CD14-positive monocyte (primary cell): ENCODE measurements around the gene HPS4. TPM values are rescaled to one million over a fixed set of nuclear protein-coding genes. Genes with fewer than 3 reads are reported as not detected.

Source experiments
- DNase-seq, 3 donors: peaks; one replicate each; pipeline ENCODE4 v3.0.0-alpha.2; 2011 to 2022
- H2AFZ ChIP-seq: 2 replicates; pipeline ENCODE4 v1.6.0; 2012; ENCODE audit warnings: mild to moderate bottlenecking, low read depth, low read length, inconsistent platforms; ENCODE audit not compliant: insufficient read depth, poor library complexity, severe bottlenecking
- H3K27ac ChIP-seq, 2 donors: 1 replicate in 1 of 2; 2 replicates in 1 of 2; pipeline ENCODE4 v1.5.1; 2012 to 2013; ENCODE audit warnings: low read length in 2 of 2, control low read depth in 1 of 2, inconsistent platforms in 1 of 2, low read depth in 1 of 2, mild to moderate bottlenecking in 1 of 2
- H3K27me3 ChIP-seq, 2 donors: one replicate each; pipeline versions ENCODE4 v1.6.0 to v1.6.1; 2011 to 2013; ENCODE audit warnings: low read length in 2 of 2; ENCODE audit not compliant: control insufficient read depth in 2 of 2, insufficient read depth in 2 of 2
- H3K36me3 ChIP-seq, 2 donors: replicated peaks in 1 of 2; 1 replicate in 1 of 2; 2 replicates in 1 of 2; pipeline versions ENCODE4 v1.5.1 to v1.6.1; 2012 to 2013; ENCODE audit warnings: low read length in 2 of 2, control low read depth in 1 of 2, inconsistent platforms in 1 of 2, mild to moderate bottlenecking in 1 of 2; ENCODE audit not compliant: insufficient read depth in 2 of 2, control insufficient read depth in 1 of 2
- H3K4me1 ChIP-seq, 2 donors: 1 replicate in 1 of 2; 2 replicates in 1 of 2; pipeline versions ENCODE4 v1.5.1 to v1.6.1; 2012 to 2013; ENCODE audit warnings: low read length in 2 of 2, control low read depth in 1 of 2, inconsistent platforms in 1 of 2, mild to moderate bottlenecking in 1 of 2, moderate library complexity in 1 of 2; ENCODE audit not compliant: insufficient read depth in 2 of 2, control insufficient read depth in 1 of 2
- H3K4me2 ChIP-seq: replicated peaks from 2 replicates; pipeline ENCODE3; 2012; ENCODE audit warnings: low read length, moderate library complexity, mild to moderate bottlenecking; ENCODE audit not compliant: poor library complexity, severe bottlenecking; ENCODE audit errors: extremely low read depth
- H3K4me3 ChIP-seq, 3 experiments: fragments of 200-600 bp in 1 of 3; sonication (generic) in 1 of 3; replicated peaks in 1 of 3; 1 replicate in 2 of 3; 2 replicates in 1 of 3; pipeline ENCODE4 v1.5.1; 2011 to 2013; ENCODE audit warnings: low read length in 3 of 3, mild to moderate bottlenecking in 3 of 3, control low read depth in 2 of 3, low read depth in 2 of 3, inconsistent platforms in 1 of 3, moderate library complexity in 1 of 3
- H3K79me2 ChIP-seq: 2 replicates; pipeline ENCODE4 v1.6.0; 2012; ENCODE audit warnings: mild to moderate bottlenecking, control low read depth, inconsistent platforms, low read length, moderate library complexity; ENCODE audit not compliant: insufficient read depth
- H3K9ac ChIP-seq: 2 replicates; pipeline ENCODE4 v1.6.0; 2017; ENCODE audit warnings: low read length, mild to moderate bottlenecking; ENCODE audit not compliant: insufficient read depth, poor library complexity, severe bottlenecking
- H3K9me3 ChIP-seq, 2 donors: replicated peaks in 1 of 2; 1 replicate in 1 of 2; 2 replicates in 1 of 2; pipeline versions ENCODE4 v1.5.1 to v1.6.1; 2012 to 2013; ENCODE audit warnings: low read length in 2 of 2, control low read depth in 1 of 2; ENCODE audit not compliant: control insufficient read depth in 1 of 2, insufficient read depth in 1 of 2
- H4K20me1 ChIP-seq: 2 replicates; pipeline ENCODE4 v1.6.0; 2012; ENCODE audit warnings: mild to moderate bottlenecking, low read length, control low read depth, moderate library complexity; ENCODE audit not compliant: insufficient read depth
- H3K27ac Mint-ChIP-seq, 7 donors: one replicate each; pipeline ENCODE4 v1.8.0; 2020; ENCODE audit warnings: mild to moderate bottlenecking in 7 of 7, mixed read lengths in 7 of 7, moderate library complexity in 6 of 7, inconsistent platforms in 2 of 7
- H3K27me3 Mint-ChIP-seq, 3 donors: one replicate each; pipeline ENCODE4 v1.8.0; 2021 to 2022; ENCODE audit warnings: low read depth in 3 of 3, mild to moderate bottlenecking in 3 of 3, mixed read lengths in 3 of 3, moderate library complexity in 3 of 3, inconsistent platforms in 1 of 3
- H3K36me3 Mint-ChIP-seq, 2 donors: one replicate each; pipeline ENCODE4 v1.8.0; 2020; ENCODE audit warnings: mixed read lengths in 2 of 2, inconsistent platforms in 1 of 2, mild to moderate bottlenecking in 1 of 2
- H3K4me1 Mint-ChIP-seq: one replicate; pipeline ENCODE4 v1.8.0; 2020; ENCODE audit warnings: mild to moderate bottlenecking, mixed read lengths
- H3K4me3 Mint-ChIP-seq, 2 donors: one replicate each; pipeline ENCODE4 v1.8.0; 2020; ENCODE audit warnings: mild to moderate bottlenecking in 2 of 2, mixed read lengths in 2 of 2, moderate library complexity in 1 of 2
- H3K9me3 Mint-ChIP-seq, 7 donors: one replicate each; pipeline ENCODE4 v1.8.0; 2020 to 2022; ENCODE audit warnings: mixed read lengths in 7 of 7, mild to moderate bottlenecking in 6 of 7, moderate library complexity in 6 of 7, inconsistent platforms in 2 of 7
- CTCF ChIP-seq: fragments of 200-600 bp; IDR thresholded peaks from one replicate; pipeline ENCODE4 v1.8.0; 2022; ENCODE audit warnings: antibody characterized with exemption, mild to moderate bottlenecking
- WGBS: methylation state at CpG from one replicate; pipeline ENCODE4 v1.1.5; 2013; ENCODE audit warnings: missing lambda C conversion rate; ENCODE audit not compliant: insufficient coverage; 5-methylcytosine and 5-hydroxymethylcytosine counted together
- intact Hi-C, 2 donors: fragments of 100-400 bp; cut with micrococcal nuclease; formaldehyde crosslinking; loops; one replicate each; pipeline versions ENCODE4 v1.15.0 to v1.15.1; 2023
- polyA plus RNA-seq, 3 donors: library from polyadenylated mRNA; depleted of rRNA in 1 of 3; unstranded in 2 of 3; stranded (reverse) in 1 of 3; fragments of 300-500 nt in 2 of 3; fragments of >200 nt in 1 of 3; fragmentation: Illumina TruSeq in 2 of 3; gene quantifications; 1 replicate in 2 of 3; 2 replicates in 1 of 3; pipeline ENCODE4 v1.2.3, GENCODE V29; 2012 to 2021

Gene HPS4
- polyA plus RNA-seq, 3 donors, result 5.7 to 21.6 (median 7.5) TPM

DNA sequence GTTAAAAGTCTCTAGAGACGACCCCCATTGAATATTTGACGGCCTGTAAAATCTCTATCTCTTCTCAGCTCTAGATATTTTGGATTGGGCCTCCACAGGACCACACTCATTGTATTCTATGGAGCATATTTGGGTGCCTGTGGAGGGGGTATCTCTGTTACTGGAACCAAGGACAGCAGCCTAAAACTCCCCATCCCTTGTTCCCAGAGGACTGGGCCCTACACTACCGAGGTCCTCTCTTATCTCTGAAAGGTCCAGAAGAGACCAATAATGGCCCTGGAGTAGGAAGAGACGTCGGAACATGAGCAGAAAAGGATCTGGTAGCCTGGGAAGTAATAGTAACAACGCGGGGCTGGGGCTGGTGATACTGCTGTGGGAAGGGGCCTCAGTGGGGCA lies 542 bp downstream of the HPS4 start:
- Mint-ChIP-seq H3K27ac (peak overlapping the region; percentile 93 to 98 (median 97)), H3K36me3 (peaks cover 9 to 18% of the 10 kb centered on the region in 2 donors), H3K4me1 (peaks cover 65% of the 10 kb centered on the region), H3K9me3 (no peaks in the 10 kb centered on the region), H3K4me3 (peak overlapping the region; percentile 83 to 94), H3K27me3 (no peaks in the 10 kb centered on the region)
- peak overlapping the region; percentile 75 to 98 for H3K27ac ChIP-seq
- H3K79me2 ChIP-seq, result peaks cover 64% of the 10 kb centered on the region
- no peaks in the 10 kb centered on the region for H3K9me3 ChIP-seq
- intact Hi-C loops, result loop anchor here in 1 of 2 donors (5.0 kb wide), 2 partner anchors 51 to 109 kb away; partner anchors contain the start of gene TPST2
- no peaks in the 10 kb centered on the region for H4K20me1 ChIP-seq
- DNase-seq, result no peak
- no peaks in the 10 kb centered on the region for H3K27me3 ChIP-seq
- TF ChIP-seq CTCF, result no peak
- peaks cover 59 to 65% of the 10 kb centered on the region in 2 donors for H3K4me1 ChIP-seq
- peaks cover 5 to 14% of the 10 kb centered on the region in 2 donors for H3K36me3 ChIP-seq
- H3K4me2 ChIP-seq, result peak overlapping the region; percentile 87
- peak overlapping the region; percentile 91 for H2AFZ ChIP-seq
- peak overlapping the region; percentile 96 for H3K9ac ChIP-seq
- peak overlapping the region; percentile 70 to 96 (median 88) for H3K4me3 ChIP-seq
- WGBS, result 0% methylated on average over 4 of the region's 7 CpGs

- no peak overlapping the region for H3K4me3 Mint-ChIP-seq
- no peak overlapping the region for H3K4me2 ChIP-seq
- H3K27ac ChIP-seq, result peak overlapping the region in 1 of 2 donors; percentile 98
Measured at GRCh38 chr22:26482161-26482560, 1.4 kb downstream of the HPS4 start.

More at GRCh38 chr22:26482161-26482560, 1.4 kb downstream of the HPS4 start:
- H3K4me1 ChIP-seq, result peaks cover 62 to 73% of the 10 kb centered on the region in 2 donors
- no peak overlapping the region for H2AFZ ChIP-seq
- no peaks in the 10 kb centered on the region for H3K9me3 ChIP-seq
- Mint-ChIP-seq H3K27ac (peak overlapping the region in 6 of 7 donors; percentile 40 to 98 (median 88)), H3K36me3 (peaks cover 11 to 19% of the 10 kb centered on the region in 2 donors), H3K4me1 (peaks cover 74% of the 10 kb centered on the region), H3K27me3 (no peaks in the 10 kb centered on the region), H3K9me3 (no peaks in the 10 kb centered on the region)
- H4K20me1 ChIP-seq, result no peaks in the 10 kb centered on the region
- H3K79me2 ChIP-seq, result peaks cover 70% of the 10 kb centered on the region
- intact Hi-C loops, result loop anchor here in 1 of 2 donors (5.0 kb wide), 2 partner anchors 50 to 110 kb away; partner anchors contain the start of gene TPST2
- DNase-seq, result no peak
- 0% methylated on average over 2 of the region's 5 CpGs for WGBS
- H3K27me3 ChIP-seq, result no peaks in the 10 kb centered on the region
- TF ChIP-seq CTCF, result no peak
- no peak overlapping the region for H3K9ac ChIP-seq
- H3K36me3 ChIP-seq, result peaks cover 0 to 5% of the 10 kb centered on the region in 2 donors
- H3K4me3 ChIP-seq, result no peak overlapping the region
